Measurements from ENCODE around the gene SPATA46.

SPATA46 gene

DNA sequence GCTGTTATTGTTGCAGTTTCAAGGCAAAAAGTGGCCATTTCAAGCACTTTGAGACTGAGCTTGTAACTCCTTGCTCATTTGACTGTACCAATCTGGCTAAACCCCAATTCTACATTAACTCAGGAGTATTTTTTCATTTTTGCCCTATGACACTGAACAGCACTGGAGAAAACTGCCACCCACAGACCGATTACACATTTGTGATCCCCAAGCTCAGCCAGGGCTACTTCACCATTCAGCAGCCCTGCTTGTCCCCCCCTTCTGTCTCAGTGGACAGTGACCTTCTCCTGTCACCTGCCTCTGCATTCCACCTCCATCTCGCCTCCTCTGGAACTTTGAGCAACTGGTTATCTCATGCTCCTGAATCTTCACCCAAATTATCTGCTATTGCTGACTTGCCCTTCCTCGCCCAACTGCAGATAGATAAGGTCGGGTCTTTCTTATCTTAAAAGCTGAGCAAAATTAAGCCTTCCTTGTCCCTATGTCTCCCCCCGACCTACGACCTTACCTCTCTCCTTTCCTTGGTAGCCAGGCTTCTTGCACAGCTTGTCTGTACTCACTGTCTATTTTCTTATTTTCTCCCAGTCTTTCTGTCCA lies 25.3 kb downstream of the SPATA46 start:
- DNase-seq: no peak

DNA sequence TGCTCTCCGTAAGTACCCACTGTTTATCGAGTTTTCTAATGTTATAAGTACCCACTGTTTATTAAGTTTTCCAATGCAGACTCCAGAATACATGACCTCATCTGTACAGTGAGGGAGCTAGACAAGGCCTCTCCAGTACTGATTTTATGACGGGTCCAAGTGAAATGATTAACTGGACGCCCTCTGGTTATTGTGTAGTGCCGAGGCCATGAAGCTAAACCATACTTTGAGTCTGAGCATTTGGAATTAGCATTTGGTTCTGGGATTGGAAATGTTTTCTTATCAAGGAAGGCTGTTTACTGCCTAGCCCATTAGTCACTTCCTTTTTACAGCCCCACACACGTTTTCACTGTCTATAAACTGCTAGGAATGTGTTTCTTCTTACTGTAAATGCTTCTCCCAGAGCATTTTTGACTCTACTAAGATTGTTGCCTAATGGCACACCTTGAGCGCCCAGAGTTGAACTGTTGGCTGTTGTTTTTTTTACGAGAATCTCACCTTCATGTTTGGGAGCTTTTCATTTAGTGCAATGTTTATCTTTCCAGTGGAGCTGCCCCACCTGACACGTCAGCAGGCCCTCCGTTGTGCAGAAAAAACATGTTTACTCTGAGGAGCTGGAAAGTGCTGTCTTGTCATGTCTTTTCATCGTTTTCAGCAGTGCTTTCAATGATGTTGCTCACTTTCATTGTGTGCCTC lies 26.9 kb downstream of the SPATA46 start:
- no peak for DNase-seq

DNA sequence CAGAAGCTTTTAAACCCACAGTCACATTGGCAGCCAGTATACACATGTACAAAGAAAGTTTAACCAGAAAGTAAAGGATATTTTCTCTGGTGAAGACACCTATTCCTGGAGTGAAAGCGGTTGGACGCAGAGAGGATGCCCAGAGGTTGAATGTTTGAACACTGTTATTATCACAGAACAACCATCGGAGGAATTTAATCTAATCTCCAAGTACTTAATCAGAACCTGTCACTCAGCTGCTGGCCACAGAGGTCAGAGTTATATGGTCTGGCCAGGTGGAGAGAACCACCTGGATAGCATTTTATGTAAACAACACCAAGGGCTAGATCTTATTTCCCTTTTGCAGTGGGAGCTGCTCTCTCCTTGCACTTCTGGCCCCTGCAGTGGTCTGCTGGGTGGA lies 29.4 kb downstream of the SPATA46 start:
- no peak for DNase-seq

DNA sequence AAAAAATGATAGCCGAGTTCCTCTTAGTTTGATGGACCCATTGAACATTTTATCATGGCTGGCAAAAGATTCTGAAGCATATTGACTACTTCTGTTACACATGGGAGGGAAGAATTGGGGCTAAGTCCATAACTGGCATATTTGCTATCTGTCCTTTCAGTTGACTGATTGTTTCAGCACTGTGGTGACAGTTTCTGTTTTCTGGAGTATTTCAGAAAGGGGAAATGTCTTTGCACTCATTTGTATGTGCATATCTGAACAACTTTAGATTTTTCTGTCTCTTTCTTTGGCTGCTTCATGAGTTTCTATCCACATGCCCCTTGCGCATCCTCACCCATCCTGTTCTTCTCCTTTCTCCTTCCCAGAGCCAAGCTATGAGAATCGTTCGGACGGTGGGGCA lies 33.2 kb downstream of the SPATA46 start:
- no peak for DNase-seq

DNA sequence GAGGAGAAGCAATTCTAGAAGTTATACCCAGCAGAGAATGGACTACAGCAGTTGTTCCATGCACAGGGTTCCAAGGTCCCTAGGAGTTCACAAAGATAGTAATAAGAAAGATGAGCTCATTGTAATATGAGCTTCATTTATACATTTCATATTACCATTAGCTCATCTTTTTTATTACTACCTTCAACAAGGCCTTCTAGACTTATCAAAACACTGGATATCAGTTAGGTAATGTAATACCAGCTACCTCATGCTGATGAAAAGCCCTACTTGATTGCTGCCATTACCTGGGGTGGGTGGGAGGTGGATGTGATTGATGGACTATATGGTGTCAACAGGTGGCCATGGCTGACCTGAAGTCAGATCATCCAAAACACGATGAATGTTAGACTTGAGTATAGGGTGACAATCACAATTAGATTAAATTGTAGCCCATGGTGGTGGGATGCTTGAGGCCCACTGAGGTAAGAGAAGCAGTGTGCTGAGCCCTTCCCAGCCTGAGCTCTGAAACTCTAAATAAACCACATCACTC lies 34.1 kb downstream of the SPATA46 start:
- no peak for DNase-seq

DNA sequence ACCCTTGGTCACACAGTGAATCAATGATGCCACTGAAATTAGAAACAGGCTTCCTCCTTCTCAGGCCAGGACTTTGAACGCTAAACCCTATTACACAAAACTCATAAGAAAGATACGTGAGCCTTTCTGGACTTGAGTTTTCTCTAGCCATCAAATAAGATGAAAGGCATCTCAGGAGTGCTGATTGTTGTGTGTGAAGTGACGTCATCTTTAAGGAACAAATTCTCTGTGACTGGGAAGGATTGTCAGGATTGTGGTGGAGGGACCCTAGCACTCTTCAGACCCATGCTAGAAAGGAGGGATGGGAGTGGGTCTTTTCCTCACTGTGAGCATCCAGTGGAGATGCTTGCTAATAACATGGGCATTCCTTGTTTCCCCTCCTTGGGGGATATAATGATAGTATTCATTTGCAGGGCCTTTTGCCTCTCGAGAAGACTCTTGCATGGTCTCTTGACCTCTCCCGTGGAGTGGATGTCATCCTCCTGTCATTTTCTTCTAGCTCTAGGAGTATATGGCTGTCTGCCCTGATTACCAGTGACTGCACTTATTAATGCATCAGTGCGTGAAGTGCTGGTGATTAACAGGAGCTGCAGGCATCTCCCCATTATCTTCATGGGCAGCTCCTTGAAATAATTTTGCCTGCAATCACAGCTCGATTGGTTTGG lies 39.9 kb downstream of the SPATA46 start:
- DNase-seq: no peak

DNA sequence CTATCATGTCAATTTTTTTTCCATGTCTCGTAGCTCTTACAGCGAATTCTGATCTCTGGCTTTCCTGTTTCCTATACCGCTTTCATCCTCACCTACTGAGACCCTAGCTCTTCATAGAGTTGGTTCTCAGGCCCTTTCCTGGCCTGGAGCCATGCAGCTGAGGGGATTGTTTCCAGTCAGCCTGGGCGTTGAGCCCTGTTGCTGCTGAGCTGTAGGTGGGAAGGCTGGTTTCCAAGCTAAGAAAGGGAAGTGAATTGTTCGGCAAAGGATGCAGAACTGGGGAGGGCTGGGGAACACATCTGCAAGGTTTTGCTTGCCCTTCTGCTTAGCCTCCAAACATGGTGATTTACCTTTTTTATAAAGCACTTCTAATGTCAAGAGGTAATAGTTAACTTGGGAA lies 41.5 kb downstream of the SPATA46 start:
- DNase-seq: no peak

DNA sequence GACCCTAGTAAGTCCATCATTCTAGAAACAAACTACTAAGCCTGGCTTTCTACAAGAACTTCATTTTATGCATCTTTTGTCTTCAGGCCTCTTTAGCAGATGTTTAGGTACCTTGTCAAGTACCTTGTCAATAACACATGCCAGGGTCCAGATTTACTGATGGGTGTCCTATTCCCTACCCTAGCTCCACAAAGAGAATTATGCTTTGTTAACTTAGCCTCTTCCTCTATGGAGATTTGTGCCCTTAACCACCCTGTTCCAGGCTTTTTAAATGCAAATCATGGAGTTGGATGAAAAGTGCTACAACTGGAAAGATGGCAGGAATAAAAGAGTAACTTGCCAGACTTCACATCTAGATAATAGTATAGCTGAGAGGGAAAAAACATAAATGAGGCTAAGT lies 42.7 kb downstream of the SPATA46 start:
- DNase-seq: no peak

DNA sequence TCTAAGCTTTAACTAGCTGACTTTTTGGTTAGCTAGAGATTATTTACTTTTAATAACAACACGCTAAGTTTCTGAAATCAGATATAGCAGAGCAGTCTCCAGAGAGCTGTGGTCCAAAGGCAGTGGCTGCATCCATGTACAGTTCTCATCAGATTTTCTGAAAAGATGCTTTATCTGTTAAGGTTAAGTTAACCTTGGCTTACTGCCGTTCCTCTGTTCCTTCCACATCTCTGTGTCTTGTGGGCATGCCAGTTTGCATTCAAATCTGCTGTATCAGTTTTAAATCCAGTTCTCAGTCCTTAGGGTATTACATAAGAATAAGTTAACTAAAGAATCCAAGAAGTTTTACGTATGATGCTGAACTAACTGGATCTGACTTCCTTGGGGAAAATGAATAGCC lies 46.8 kb downstream of the SPATA46 start:
- no peak for DNase-seq

DNA sequence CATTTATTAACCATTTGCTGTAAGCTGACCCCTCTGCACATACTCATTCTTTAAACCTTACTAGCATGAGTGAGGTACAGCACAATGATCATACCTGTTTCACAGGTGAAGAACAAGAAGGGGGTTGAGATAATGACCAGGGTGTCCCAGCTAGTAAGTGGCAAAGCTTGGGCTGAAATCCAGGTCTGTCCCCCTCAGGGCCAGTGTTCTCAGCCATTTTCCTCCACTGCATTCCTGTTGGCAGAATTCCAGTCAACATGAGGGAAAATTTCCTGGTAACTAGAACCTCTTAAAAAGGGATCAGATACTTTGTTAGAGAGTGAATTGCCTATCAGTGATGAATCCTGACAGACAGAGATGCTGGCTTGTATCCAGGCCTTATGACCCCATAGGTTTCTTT lies 48.1 kb downstream of the SPATA46 start:
- DNase-seq: no peak

DNA sequence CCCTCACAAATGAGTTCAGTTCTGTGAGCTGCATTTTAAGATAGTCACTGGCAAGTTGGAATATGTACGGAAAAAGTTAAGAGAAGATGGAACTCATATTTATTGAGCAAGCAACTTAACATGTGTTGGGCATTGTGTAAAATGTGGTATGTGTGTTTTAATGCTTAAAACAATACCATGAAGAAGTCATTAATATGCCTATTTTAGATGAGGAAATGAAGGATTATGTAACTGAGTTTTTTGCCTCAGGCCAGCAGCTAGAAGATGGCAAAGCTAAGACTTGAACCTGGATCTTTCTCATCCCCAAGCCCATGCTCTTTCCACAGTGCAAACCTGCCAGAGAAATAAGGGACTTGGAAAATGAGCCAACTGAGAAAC lies 48.9 kb downstream of the SPATA46 start:
- DNase-seq: peak; percentile 25

DNA sequence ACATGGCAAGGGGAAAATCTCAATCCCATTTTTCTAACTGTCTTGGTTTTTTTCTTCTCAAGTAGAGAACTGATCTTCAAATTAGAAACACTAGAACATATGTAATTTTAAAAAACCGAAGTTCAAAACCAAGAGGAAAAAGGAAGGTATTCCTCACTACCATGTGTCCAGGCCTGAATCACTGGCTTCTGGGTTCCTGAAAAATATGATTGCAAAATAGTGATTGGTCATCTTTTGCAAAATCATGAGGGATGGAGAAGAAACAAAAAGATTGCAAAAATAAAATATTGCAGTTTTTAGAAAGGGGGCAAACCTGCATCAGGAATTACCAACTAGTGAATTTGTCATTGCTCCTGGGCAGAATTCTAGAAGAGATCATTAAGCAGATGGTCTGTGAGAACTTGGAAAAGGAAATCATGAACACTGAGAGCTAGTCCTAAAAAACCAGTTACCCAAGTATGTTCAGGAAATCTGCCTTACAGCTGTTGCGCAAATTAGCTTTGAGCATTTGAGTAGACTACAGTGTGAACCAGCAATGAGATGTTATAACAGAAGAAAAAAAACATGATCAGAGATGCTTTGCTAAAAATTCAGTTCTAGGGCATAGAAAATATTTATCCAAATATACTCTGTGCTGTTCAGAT lies 49.4 kb downstream of the SPATA46 start:
- DNase-seq: peak; percentile 51

DNA sequence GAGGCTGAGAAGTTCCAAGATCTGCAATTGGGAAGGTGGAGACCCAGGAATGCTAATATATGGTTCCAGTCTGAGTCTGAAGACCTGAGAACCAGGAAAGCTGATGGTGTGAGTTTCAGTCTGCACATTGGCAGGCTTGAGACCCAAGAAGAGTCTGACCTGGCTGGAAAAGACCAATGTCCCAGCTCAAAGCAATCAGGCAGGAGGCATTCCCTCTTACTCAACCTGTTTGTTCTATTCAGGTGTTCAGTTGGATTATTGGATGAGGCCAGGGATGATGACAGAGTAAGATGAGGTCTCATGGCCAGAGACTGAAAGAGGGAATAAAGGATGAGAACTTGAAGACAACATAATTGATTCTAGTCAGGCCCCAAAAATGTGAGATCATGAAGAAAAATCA lies 50.1 kb downstream of the SPATA46 start:
- DNase-seq: no peak

DNA sequence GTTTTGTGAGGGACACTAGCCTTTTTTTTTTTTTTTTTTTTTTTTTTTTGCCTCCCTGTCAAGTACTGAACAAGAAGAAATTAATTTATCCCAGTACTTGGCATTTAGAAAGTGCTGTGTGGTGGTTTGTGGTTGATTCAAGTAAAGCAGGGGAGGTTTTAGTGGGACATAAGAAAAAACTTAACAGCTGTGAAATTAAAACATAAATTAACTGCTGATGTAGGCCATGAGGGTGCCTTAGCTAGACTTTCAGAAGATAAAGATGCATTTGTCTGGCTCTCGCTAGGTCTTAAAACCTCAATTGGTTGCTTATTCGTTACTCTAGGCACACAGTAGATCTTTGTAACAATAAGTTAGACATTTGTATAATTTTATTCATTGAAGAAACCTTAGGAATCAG lies 52.3 kb downstream of the SPATA46 start:
- no peak for DNase-seq
